ENCODE measurements around the gene DIAPH3. TPM values are rescaled to one million over a fixed set of nuclear protein-coding genes. Genes with fewer than 3 reads are reported as not detected.

The DIAPH3 gene
- total RNA-seq, 1 donor from 2014 or later, result 24.1 TPM

DNA sequence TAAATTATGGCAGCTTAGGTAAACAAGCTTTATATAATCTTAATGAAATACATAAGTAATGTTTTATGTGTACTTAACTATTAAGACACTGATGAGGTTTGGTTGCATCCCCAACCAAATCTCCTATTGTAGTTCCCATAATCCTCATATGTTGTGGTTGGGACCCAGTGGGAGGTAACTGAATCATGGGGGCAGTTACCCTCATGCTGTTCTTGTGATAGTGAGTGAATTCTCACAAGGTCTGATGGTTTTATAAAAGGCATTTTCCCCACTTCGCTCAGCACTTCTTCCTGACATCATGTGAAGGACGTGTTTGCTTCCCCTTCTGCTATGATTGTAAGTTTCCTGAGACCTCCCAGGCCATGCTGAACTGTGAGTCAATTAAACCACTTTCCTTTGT lies 212.7 kb downstream of the DIAPH3 start:
- H3K27me3 Mint-ChIP-seq (ENCODE audit: low read depth), result no peaks in the 10 kb centered on the region
- TF ChIP-seq, protein P1, sequence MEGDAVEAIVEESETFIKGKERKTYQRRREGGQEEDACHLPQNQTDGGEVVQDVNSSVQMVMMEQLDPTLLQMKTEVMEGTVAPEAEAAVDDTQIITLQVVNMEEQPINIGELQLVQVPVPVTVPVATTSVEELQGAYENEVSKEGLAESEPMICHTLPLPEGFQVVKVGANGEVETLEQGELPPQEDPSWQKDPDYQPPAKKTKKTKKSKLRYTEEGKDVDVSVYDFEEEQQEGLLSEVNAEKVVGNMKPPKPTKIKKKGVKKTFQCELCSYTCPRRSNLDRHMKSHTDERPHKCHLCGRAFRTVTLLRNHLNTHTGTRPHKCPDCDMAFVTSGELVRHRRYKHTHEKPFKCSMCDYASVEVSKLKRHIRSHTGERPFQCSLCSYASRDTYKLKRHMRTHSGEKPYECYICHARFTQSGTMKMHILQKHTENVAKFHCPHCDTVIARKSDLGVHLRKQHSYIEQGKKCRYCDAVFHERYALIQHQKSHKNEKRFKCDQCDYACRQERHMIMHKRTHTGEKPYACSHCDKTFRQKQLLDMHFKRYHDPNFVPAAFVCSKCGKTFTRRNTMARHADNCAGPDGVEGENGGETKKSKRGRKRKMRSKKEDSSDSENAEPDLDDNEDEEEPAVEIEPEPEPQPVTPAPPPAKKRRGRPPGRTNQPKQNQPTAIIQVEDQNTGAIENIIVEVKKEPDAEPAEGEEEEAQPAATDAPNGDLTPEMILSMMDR (IDR thresholded peaks at IDR 0.05), result no peak
- no peak overlapping the region for H3K27ac Mint-ChIP-seq (ENCODE audit: unreplicated experiment)
- H3K9me3 Mint-ChIP-seq (ENCODE audit: low read depth), result peaks cover 8% of the 10 kb centered on the region
- DNase-seq (ENCODE audit: low spot score), result no peak
- H3K36me3 Mint-ChIP-seq (ENCODE audit: low read depth), result peaks cover 8% of the 10 kb centered on the region
- no peak overlapping the region for H3K4me3 Mint-ChIP-seq (ENCODE audit: unreplicated experiment)
- peaks cover 10% of the 10 kb centered on the region for H3K4me1 Mint-ChIP-seq (ENCODE audit: low read depth)

DNA sequence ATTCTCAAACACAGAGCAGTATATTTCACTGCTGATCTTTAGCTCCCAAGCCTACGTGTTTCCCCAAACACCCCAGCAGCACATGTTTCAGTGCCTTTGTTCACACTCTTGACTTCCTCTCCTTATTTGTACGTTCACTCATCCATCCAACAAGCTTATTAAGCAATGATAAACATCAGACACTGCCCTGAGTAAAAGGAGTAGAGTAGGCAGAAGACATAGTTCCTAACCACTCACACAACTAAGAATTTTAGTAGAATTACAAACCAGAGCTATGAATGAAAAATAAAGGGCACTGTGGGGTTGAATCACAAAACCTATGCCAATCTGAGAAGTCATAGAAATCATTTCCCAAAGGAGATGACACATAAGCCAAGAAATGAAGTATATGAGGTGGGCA lies 213.5 kb downstream of the DIAPH3 start:
- H3K4me3 Mint-ChIP-seq (ENCODE audit: unreplicated experiment), result no peak overlapping the region
- H3K9me3 Mint-ChIP-seq (ENCODE audit: low read depth), result peaks cover under 1% of the 10 kb centered on the region
- H3K4me1 Mint-ChIP-seq (ENCODE audit: low read depth), result peaks cover 10% of the 10 kb centered on the region
- H3K36me3 Mint-ChIP-seq (ENCODE audit: low read depth), result peaks cover under 1% of the 10 kb centered on the region
- TF ChIP-seq, protein P1 (IDR thresholded peaks at IDR 0.05), result no peak
- DNase-seq (ENCODE audit: low spot score), result no peak
- H3K27me3 Mint-ChIP-seq (ENCODE audit: low read depth), result no peaks in the 10 kb centered on the region
- no peak overlapping the region for H3K27ac Mint-ChIP-seq (ENCODE audit: unreplicated experiment)

DNA sequence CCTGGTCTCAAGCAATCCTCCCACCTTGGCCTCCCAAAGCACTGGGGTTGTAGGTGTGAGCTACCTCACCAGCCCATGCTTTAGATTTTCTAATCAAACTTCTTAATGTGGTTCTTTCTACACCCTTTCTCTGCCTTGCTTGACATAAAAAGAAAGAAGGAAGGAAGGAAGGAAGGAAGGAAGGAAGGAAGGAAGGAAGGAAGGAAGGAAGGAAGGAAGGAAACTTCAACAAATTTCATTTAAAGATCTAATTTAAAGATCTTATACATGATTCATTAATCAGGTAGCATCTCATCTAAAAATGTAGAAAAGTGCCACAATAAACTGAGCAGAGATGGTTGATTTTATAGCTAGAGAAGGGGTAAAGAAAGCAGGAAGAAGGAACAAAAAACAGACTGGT lies 215.0 kb downstream of the DIAPH3 start:
- Mint-ChIP-seq H3K36me3 (ENCODE audit: low read depth) (no peaks in the 10 kb centered on the region), H3K4me1 (ENCODE audit: low read depth) (peaks cover 10% of the 10 kb centered on the region), H3K4me3 (ENCODE audit: unreplicated experiment) (no peak overlapping the region), H3K9me3 (ENCODE audit: low read depth) (no peaks in the 10 kb centered on the region), H3K27ac (ENCODE audit: unreplicated experiment) (no peak overlapping the region), H3K27me3 (ENCODE audit: low read depth) (no peaks in the 10 kb centered on the region)
- TF ChIP-seq, protein P1 (IDR thresholded peaks at IDR 0.05), result no peak
- no peak for DNase-seq (ENCODE audit: low spot score)

DNA sequence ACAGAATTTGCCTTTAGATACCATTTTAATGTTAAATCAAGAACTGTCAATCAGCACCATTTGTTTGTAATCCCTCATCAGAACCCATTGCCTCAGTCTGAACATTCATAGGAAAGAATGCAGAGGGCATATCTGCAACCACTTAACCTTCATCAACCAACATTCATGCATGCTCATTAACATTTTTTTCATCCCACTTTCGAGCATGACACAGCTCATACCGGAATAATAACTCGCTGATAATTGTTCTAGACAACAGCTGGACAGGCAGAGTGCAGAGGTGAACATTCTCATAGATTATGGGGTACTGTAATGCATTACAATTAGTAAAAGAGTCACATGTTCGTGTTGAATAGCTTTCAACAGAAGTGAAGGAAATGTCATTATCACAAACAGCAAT lies 216.8 kb downstream of the DIAPH3 start:
- Mint-ChIP-seq H3K4me3 (ENCODE audit: unreplicated experiment) (no peak overlapping the region), H3K36me3 (ENCODE audit: low read depth) (no peaks in the 10 kb centered on the region), H3K4me1 (ENCODE audit: low read depth) (peaks cover 10% of the 10 kb centered on the region), H3K27me3 (ENCODE audit: low read depth) (no peaks in the 10 kb centered on the region), H3K9me3 (ENCODE audit: low read depth) (no peaks in the 10 kb centered on the region), H3K27ac (ENCODE audit: unreplicated experiment) (no peak overlapping the region)
- no peak for DNase-seq (ENCODE audit: low spot score)
- TF ChIP-seq, protein P1 (IDR thresholded peaks at IDR 0.05), result no peak

DNA sequence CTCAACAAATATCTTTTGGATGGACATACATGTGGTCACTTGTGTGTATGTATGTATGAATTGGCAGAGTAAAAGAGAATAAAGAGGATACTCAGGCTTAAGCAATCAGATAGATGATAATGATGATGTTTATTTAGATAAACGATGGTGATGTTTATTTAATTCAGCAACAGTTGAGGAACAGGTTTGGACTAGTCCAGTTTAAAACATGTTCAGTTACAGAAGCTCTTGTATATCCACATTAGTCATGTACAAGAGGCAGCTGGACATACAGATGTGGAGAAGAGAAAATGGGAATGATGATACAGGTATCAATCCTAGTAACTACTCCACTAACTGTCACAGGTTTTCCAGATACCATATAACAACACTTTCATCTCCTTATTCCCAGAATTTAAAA lies 232.1 kb downstream of the DIAPH3 start:
- no peak for DNase-seq (ENCODE audit: low spot score)
- H3K4me3 Mint-ChIP-seq (ENCODE audit: unreplicated experiment), result no peak overlapping the region
- no peaks in the 10 kb centered on the region for H3K27me3 Mint-ChIP-seq (ENCODE audit: low read depth)
- TF ChIP-seq, protein P1 (IDR thresholded peaks at IDR 0.05), result no peak
- H3K4me1 Mint-ChIP-seq (ENCODE audit: low read depth), result no peaks in the 10 kb centered on the region
- peaks cover 17% of the 10 kb centered on the region for H3K36me3 Mint-ChIP-seq (ENCODE audit: low read depth)
- H3K9me3 Mint-ChIP-seq (ENCODE audit: low read depth), result peaks cover 16% of the 10 kb centered on the region
- H3K27ac Mint-ChIP-seq (ENCODE audit: unreplicated experiment), result no peak overlapping the region

All from chondrocyte (in vitro differentiated cells).